Testis (tissue), 3 donors: ENCODE results near the gene NACC2. TPM values are rescaled to one million over a fixed set of nuclear protein-coding genes. Genes with fewer than 3 reads are reported as not detected.

Experiments used
- DNase-seq: peaks from one replicate; pipeline ENCODE4 v3.0.0-alpha.2; 2019
- H3K27ac ChIP-seq, 2 donors: fragments of 200-600 bp; sonication (generic); one replicate each; pipeline ENCODE4 v1.5.1; 2019
- H3K27me3 ChIP-seq: fragments of 200-600 bp; sonication (generic); one replicate; pipeline ENCODE4 v1.5.1; 2019
- H3K36me3 ChIP-seq: fragments of 200-600 bp; sonication (generic); one replicate; pipeline ENCODE4 v1.5.1; 2017; ENCODE audit warnings: low read depth; ENCODE audit errors: missing control alignments
- H3K4me1 ChIP-seq: fragments of 200-600 bp; sonication (generic); one replicate; pipeline ENCODE4 v1.5.1; 2019
- H3K4me3 ChIP-seq, 2 donors: fragments of 200-600 bp; sonication (generic); one replicate each; pipeline ENCODE4 v1.5.1; 2017 to 2019
- H3K9me3 ChIP-seq: fragments of 200-600 bp; sonication (generic); one replicate; pipeline ENCODE4 v1.5.1; 2017
- CTCF ChIP-seq, 3 experiments: fragments of 450-650 bp in 2 of 3; fragments of 200-600 bp in 1 of 3; sonication (generic) in 1 of 3; IDR thresholded peaks; one replicate each; pipeline ENCODE4 v1.5.1; 2016 to 2019; ENCODE audit warnings: antibody characterized with exemption in 3 of 3, mild to moderate bottlenecking in 2 of 3, moderate library complexity in 1 of 3
- POLR2A ChIP-seq: fragments of 450-650 bp; IDR thresholded peaks from one replicate; pipeline ENCODE4 v1.6.1; 2017; ENCODE audit warnings: antibody characterized with exemption, mild to moderate bottlenecking, moderate library complexity
- WGBS, 2 donors: methylation state at CpG; one replicate each; pipeline ENCODE4 v1.1.5; 2018; 5-methylcytosine and 5-hydroxymethylcytosine counted together
- intact Hi-C: fragments of 100-400 bp; cut with DNase I; formaldehyde crosslinking; loops from one replicate; pipeline ENCODE4 v1.15.1; 2023; ENCODE audit warnings: low total_unique reads
- polyA plus RNA-seq: library from polyadenylated mRNA; stranded (reverse); fragments of 350-450 nt; fragmentation: Illumina TruSeq; extraction: RNeasy Lipid Tissue Mini Kit (QIAGEN cat#74804); gene quantifications from one replicate; pipeline ENCODE4 v1.2.3, GENCODE V29; 2014; ENCODE audit warnings: low read depth, low replicate concordance; ENCODE audit not compliant: insufficient read depth
- total RNA-seq, 2 donors: library from RNA; depleted of rRNA; stranded (reverse); fragments of >200 nt; gene quantifications; one replicate each; pipeline ENCODE4 v1.2.3, GENCODE V29; 2016

The NACC2 gene
- total and polyA plus RNA-seq, 3 donors from 2014 or later = 29.3 to 49.7 (median 49.5) TPM

GRCh38 chr9:136115641-136116359, 20.7 kb upstream of the NACC2 start:
- intact Hi-C loops = loop anchor here (5.0 kb wide), 1 partner anchor 148 kb away; no protein-coding TSS in a partner anchor
- Histone ChIP-seq H3K4me3 (no peak overlapping the region), H3K36me3 (no peaks in the 10 kb centered on the region), H3K27me3 (no peaks in the 10 kb centered on the region), H3K4me1 (peaks cover 14% of the 10 kb centered on the region), H3K9me3 (no peaks in the 10 kb centered on the region), H3K27ac (no peak overlapping the region)
- DNase-seq = no peak
- TF ChIP-seq CTCF (IDR thresholded peaks at IDR 0.05) = no peak
- no peak for TF ChIP-seq POLR2A
- WGBS, 2 donors = 67 to 80% methylated on average over 4 to 22 of the region's 22 CpGs

- DNase-seq = no peak
- H3K4me1 ChIP-seq = peaks cover 19% of the 10 kb centered on the region
- no peak overlapping the region for H3K27ac ChIP-seq
- 91 to 93% methylated on average over 5 to 13 of the region's 13 CpGs for WGBS, 2 donors
- intact Hi-C loops = loop anchor here (5.0 kb wide), 1 partner anchor 148 kb away; no protein-coding TSS in a partner anchor
- H3K27me3 ChIP-seq = no peaks in the 10 kb centered on the region
- H3K9me3 ChIP-seq = no peaks in the 10 kb centered on the region
- no peak overlapping the region for H3K4me3 ChIP-seq
- H3K36me3 ChIP-seq = no peaks in the 10 kb centered on the region
- TF ChIP-seq POLR2A = no peak
- TF ChIP-seq CTCF (IDR thresholded peaks at IDR 0.05) = no peak
These were observed 20.1 kb upstream of the NACC2 start for GRCh38 chr9:136115206-136115605.

GRCh38 chr9:136114610-136115009, 19.5 kb upstream of the NACC2 start:
- 92 to 94% methylated on average over 18 of the region's 18 CpGs for WGBS, 2 donors
- DNase-seq = no peak
- H3K4me1 ChIP-seq = peaks cover 21% of the 10 kb centered on the region
- TF ChIP-seq CTCF (IDR thresholded peaks at IDR 0.05) (no peak), POLR2A (no peak)
- no peaks in the 10 kb centered on the region for H3K27me3 ChIP-seq
- intact Hi-C loops = loop anchor here (5.0 kb wide), 1 partner anchor 147 kb away; no protein-coding TSS in a partner anchor
- no peaks in the 10 kb centered on the region for H3K9me3 ChIP-seq
- H3K36me3 ChIP-seq = no peaks in the 10 kb centered on the region
- H3K27ac ChIP-seq = no peak overlapping the region
- H3K4me3 ChIP-seq = no peak overlapping the region

GRCh38 chr9:136112541-136112940, 17.5 kb upstream of the NACC2 start:
- Histone ChIP-seq H3K4me1 (peaks cover 24% of the 10 kb centered on the region), H3K36me3 (no peaks in the 10 kb centered on the region), H3K27me3 (no peaks in the 10 kb centered on the region), H3K27ac (no peak overlapping the region), H3K4me3 (no peak overlapping the region), H3K9me3 (no peaks in the 10 kb centered on the region)
- DNase-seq = no peak
- 71 to 87% methylated on average over 1 to 11 of the region's 11 CpGs for WGBS, 2 donors
- intact Hi-C loops = no loop called here
- TF ChIP-seq CTCF (IDR thresholded peaks at IDR 0.05) (no peak), POLR2A (no peak)

- no peak overlapping the region for H3K4me3 ChIP-seq
- WGBS, 2 donors = 68 to 74% methylated on average over 10 to 16 of the region's 16 CpGs
- TF ChIP-seq POLR2A (no peak), CTCF (IDR thresholded peaks at IDR 0.05) (no peak)
- intact Hi-C loops = no loop called here
- H3K4me1 ChIP-seq = peaks cover 19% of the 10 kb centered on the region
- no peaks in the 10 kb centered on the region for H3K9me3 ChIP-seq
- no peak for DNase-seq
- H3K27me3 ChIP-seq = no peaks in the 10 kb centered on the region
- no peak overlapping the region for H3K27ac ChIP-seq
- no peaks in the 10 kb centered on the region for H3K36me3 ChIP-seq
These were observed 16.8 kb upstream of the NACC2 start for GRCh38 chr9:136111910-136112309.
